ENCODE data around the gene FOXO6.
A peak's percentile ranks its signal among the peaks of the same experiment; 100 is the strongest.

FOXO6 gene

GRCh38 chr1:41360786-41361494, at the start of gene FOXO6:
FOXO6 (plus strand) TSS chr1:41361434.
- H3K9me3 ChIP-seq (ENCODE audit: low read length), result no peaks in the 10 kb centered on the region
- peak within 1 kb of the TSS; percentile 39 for H2AFZ ChIP-seq (ENCODE audit: low read depth, low read length)
- H3K27me3 ChIP-seq (ENCODE audit: insufficient read depth, low read length), result peaks cover 36% of the 10 kb centered on the region
- no peaks in the 10 kb centered on the region for H3K36me3 ChIP-seq (ENCODE audit: insufficient read depth, low read length)
- H3K4me1 ChIP-seq (ENCODE audit: insufficient read depth, low read length), result peaks cover 10% of the 10 kb centered on the region
- H3K4me3 ChIP-seq (ENCODE audit: low read length), result peak within 1 kb of the TSS; percentile 46

DNA sequence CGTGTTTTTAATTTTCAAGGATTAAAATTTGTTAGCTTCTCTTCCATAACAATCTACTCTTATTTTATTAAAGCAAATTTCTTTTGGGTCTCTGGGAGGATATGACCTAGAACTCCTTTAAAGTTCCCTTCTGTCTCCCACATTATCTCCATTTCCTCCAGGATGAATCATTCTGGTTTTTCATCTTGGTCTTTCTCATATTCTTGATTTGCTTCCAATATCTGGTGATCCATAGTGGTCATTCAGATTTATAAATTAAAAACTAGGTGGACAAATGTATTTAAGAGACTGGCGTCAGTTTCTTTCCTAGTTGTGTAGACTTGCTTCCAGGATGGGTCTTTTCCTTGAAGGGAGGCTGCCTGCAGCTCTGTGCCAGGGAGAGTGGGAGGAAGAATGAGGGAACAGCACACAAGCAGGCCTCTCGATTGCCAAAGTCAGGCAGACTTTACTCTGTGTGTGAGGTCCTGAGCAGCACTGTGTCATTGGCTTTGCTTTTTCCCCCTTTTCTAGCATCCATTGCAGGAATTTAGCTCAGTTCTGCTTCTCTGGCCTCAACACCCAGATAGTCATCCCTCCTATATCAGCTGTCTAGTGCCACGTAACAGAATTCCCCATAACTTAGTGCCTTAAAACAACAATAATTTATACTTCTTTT, 48.1 kb upstream of the FOXO6 start:
- Histone ChIP-seq H3K4me3 (ENCODE audit: low read length) (no peak overlapping the region), H3K9me3 (ENCODE audit: low read length) (no peaks in the 10 kb centered on the region), H3K4me1 (ENCODE audit: insufficient read depth, low read length) (no peaks in the 10 kb centered on the region), H3K36me3 (ENCODE audit: insufficient read depth, low read length) (no peaks in the 10 kb centered on the region), H2AFZ (ENCODE audit: low read depth, low read length) (no peak overlapping the region), H3K27me3 (ENCODE audit: insufficient read depth, low read length) (no peaks in the 10 kb centered on the region)

GRCh38 chr1:41313661-41314131, 47.5 kb upstream of the FOXO6 start:
- H3K27me3 ChIP-seq (ENCODE audit: insufficient read depth, low read length), result no peaks in the 10 kb centered on the region
- H3K4me1 ChIP-seq (ENCODE audit: insufficient read depth, low read length), result no peaks in the 10 kb centered on the region
- no peaks in the 10 kb centered on the region for H3K36me3 ChIP-seq (ENCODE audit: insufficient read depth, low read length)
- H3K9me3 ChIP-seq (ENCODE audit: low read length), result no peaks in the 10 kb centered on the region
- H3K4me3 ChIP-seq (ENCODE audit: low read length), result no peak overlapping the region
- H2AFZ ChIP-seq (ENCODE audit: low read depth, low read length), result no peak overlapping the region

DNA sequence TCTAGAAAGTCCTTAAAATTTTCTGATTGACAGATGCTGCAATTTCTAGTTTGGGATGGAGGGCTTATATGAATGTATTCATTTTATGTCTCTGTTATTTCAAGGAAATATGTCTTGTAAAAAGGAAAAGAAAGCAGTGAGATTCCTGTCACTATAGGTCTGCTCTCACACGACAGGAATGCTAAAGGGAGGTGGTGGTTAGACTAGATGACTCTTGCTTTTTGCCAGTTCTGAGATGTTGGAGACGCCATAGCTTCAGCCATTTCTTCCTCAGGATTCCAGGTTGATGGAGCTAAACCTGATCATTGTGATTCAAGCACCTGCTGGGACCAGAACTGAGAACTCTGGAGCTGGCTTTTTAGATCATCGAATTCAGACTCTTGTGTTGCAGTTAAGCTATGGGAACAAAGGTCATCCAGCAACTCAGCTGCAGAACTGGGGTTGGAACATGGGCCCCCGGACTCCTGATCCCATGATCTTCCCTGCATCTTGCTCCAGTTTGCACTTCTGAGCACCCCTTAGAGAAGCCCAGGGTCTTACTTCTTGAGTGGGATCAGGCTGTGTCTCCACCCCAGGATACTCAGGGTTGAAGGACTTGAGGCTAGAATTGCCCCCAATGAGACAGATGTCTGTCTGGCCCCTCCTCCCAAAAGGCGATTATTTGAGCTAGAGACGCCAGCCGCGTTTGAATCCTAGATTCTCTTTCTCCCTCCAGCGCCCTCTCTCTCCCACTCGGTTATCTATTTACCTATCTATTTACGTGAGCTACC, 46.7 kb upstream of the FOXO6 start:
- Histone ChIP-seq H3K4me3 (ENCODE audit: low read length) (no peak overlapping the region), H3K9me3 (ENCODE audit: low read length) (no peaks in the 10 kb centered on the region), H3K27me3 (ENCODE audit: insufficient read depth, low read length) (no peaks in the 10 kb centered on the region), H3K4me1 (ENCODE audit: insufficient read depth, low read length) (no peaks in the 10 kb centered on the region), H2AFZ (ENCODE audit: low read depth, low read length) (no peak overlapping the region), H3K36me3 (ENCODE audit: insufficient read depth, low read length) (no peaks in the 10 kb centered on the region)

- H3K4me3 ChIP-seq (ENCODE audit: low read length), result no peak overlapping the region
Measured at GRCh38 chr1:41315146-41315822, 46.0 kb upstream of the FOXO6 start.

GRCh38 chr1:41315871-41316270, 45.4 kb upstream of the FOXO6 start:
- Histone ChIP-seq H2AFZ (ENCODE audit: low read depth, low read length) (no peak overlapping the region), H3K4me3 (ENCODE audit: low read length) (no peak overlapping the region), H3K4me1 (ENCODE audit: insufficient read depth, low read length) (no peaks in the 10 kb centered on the region), H3K36me3 (ENCODE audit: insufficient read depth, low read length) (no peaks in the 10 kb centered on the region), H3K27me3 (ENCODE audit: insufficient read depth, low read length) (peaks cover 7% of the 10 kb centered on the region), H3K9me3 (ENCODE audit: low read length) (no peaks in the 10 kb centered on the region)

More at GRCh38 chr1:41315146-41315822, 46.0 kb upstream of the FOXO6 start:
- Histone ChIP-seq H2AFZ (ENCODE audit: low read depth, low read length) (no peak overlapping the region), H3K36me3 (ENCODE audit: insufficient read depth, low read length) (no peaks in the 10 kb centered on the region), H3K4me1 (ENCODE audit: insufficient read depth, low read length) (no peaks in the 10 kb centered on the region), H3K27me3 (ENCODE audit: insufficient read depth, low read length) (peaks cover 6% of the 10 kb centered on the region), H3K9me3 (ENCODE audit: low read length) (no peaks in the 10 kb centered on the region)

DNA sequence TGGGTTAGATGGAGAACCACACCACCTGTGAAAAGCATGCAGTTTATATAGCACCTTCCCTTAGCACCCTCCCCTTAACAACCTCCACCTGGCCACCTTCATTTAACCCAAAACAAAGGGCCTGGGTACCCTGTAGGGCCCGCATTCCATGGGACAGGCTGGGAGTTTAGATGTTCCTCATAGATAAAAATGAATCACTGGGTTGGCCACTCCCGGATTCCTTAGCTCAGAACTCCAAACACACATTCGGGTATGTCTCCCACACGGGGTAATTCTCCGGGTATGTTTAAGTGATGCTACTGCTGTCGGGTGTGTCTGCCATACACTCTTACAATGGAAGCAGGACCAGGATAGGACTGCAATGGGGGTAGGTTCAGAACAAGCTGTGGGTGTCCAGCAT, 43.9 kb upstream of the FOXO6 start:
- Histone ChIP-seq H3K4me1 (ENCODE audit: insufficient read depth, low read length) (no peaks in the 10 kb centered on the region), H3K36me3 (ENCODE audit: insufficient read depth, low read length) (no peaks in the 10 kb centered on the region)

DNA sequence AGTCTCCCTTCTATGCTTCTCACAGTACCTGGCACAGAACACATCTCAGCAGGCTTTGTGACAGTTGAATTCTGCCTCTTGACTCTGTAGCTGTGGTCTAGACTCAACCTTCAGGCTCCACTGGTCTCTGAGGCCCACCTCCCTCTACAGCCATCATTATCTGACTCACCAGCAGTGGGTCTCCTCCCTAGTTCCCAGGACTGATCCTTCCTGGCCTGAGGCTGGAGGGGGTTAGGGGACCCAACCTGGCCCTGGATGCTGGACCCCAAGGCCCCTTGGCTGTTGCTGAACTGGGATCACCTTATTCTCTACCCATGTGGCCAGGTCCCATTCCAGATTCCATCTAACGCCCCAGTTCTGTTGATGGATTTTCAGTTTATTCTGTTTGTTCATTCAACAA, 43.1 kb upstream of the FOXO6 start:
- no peak overlapping the region for H3K4me3 ChIP-seq (ENCODE audit: low read length)
- H3K27me3 ChIP-seq (ENCODE audit: insufficient read depth, low read length), result peaks cover 9% of the 10 kb centered on the region
- no peak overlapping the region for H2AFZ ChIP-seq (ENCODE audit: low read depth, low read length)
- no peaks in the 10 kb centered on the region for H3K36me3 ChIP-seq (ENCODE audit: insufficient read depth, low read length)
- no peaks in the 10 kb centered on the region for H3K4me1 ChIP-seq (ENCODE audit: insufficient read depth, low read length)
- H3K9me3 ChIP-seq (ENCODE audit: low read length), result no peaks in the 10 kb centered on the region

More for the DNA sequence above, 43.9 kb upstream of the FOXO6 start:
- no peak overlapping the region for H3K4me3 ChIP-seq (ENCODE audit: low read length)
- H2AFZ ChIP-seq (ENCODE audit: low read depth, low read length), result no peak overlapping the region
- no peaks in the 10 kb centered on the region for H3K9me3 ChIP-seq (ENCODE audit: low read length)
- peaks cover 9% of the 10 kb centered on the region for H3K27me3 ChIP-seq (ENCODE audit: insufficient read depth, low read length)

DNA sequence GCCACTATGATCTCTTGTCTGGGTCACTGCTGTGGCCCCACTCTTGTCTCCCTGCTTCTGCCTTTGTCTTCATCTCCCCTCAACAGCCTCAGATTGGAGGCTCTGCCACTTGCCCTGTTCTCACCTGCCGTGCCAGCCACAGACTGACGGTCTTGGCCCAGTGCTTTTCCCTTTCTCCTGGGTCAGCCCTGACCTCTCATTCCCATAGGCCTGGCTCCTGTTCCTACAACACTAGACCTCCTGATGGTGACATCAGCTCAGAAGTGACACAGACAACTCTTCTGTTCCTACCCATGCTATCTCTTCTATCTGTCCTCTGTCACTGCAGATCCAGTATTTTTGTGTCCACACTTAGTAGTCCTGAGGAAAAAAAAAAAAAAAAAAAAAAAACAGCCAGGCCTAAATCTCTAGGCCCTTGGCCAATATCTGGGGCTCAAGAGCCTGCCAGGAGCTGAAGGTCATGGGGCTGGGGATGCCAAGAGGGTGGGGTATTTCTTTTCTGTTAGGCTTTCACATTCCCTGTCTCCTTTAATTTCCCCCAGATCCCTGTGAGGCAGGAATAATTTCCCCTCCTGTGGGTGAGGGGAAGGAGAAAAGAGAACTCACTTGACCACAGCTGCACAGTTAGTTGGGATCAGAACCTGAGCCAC, 42.0 kb upstream of the FOXO6 start:
- Histone ChIP-seq H3K4me1 (ENCODE audit: insufficient read depth, low read length) (no peaks in the 10 kb centered on the region), H3K27me3 (ENCODE audit: insufficient read depth, low read length) (peaks cover 9% of the 10 kb centered on the region), H3K9me3 (ENCODE audit: low read length) (no peaks in the 10 kb centered on the region), H3K4me3 (ENCODE audit: low read length) (no peak overlapping the region), H2AFZ (ENCODE audit: low read depth, low read length) (no peak overlapping the region), H3K36me3 (ENCODE audit: insufficient read depth, low read length) (no peaks in the 10 kb centered on the region)

DNA sequence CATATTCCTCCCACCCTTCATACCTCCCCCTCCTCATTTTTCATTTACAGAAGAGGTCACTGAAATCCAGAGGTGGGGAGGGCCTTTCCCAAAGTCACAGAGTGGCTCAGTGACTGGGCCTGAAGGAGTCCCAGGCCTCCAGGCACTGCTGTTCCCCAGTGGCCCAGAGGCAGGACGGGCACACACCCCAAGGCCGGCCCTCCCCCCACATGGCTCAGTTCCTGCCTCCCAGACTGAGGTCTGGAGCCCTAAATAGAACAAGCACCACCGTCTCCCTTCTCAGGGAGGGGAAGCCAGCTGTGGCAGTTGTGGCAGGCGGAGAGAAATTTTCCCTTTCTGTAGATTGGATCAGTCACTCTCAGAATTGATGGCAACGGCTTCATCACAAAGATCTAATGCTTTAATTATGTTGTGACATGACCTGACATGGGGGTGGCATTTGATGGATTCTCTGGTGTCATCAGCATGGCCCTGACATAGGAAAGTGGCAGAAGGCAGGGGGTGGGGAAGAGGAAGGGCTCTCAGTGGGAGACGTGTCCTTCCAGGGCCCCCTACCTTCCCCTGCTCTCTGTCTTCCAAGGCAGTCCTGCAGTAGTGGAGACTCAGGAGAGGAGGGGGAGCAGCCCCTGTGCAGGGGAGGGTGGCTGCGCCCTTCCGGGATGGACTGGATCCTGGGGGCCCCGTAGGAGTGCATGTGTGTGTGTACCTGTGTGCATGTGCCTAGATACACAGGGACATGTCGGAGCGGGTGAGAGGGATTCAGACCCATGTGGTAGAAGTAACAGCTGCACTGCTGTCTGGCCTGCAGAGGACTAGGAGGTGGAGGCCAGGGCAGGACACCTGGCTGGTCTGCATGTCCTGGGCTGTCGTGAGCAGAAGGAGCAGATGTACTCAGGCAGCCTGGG, 41.2 kb upstream of the FOXO6 start:
- no peaks in the 10 kb centered on the region for H3K9me3 ChIP-seq (ENCODE audit: low read length)
- no peak overlapping the region for H2AFZ ChIP-seq (ENCODE audit: low read depth, low read length)
- peaks cover 9% of the 10 kb centered on the region for H3K27me3 ChIP-seq (ENCODE audit: insufficient read depth, low read length)
- no peak overlapping the region for H3K4me3 ChIP-seq (ENCODE audit: low read length)
- H3K36me3 ChIP-seq (ENCODE audit: insufficient read depth, low read length), result no peaks in the 10 kb centered on the region
- no peaks in the 10 kb centered on the region for H3K4me1 ChIP-seq (ENCODE audit: insufficient read depth, low read length)

DNA sequence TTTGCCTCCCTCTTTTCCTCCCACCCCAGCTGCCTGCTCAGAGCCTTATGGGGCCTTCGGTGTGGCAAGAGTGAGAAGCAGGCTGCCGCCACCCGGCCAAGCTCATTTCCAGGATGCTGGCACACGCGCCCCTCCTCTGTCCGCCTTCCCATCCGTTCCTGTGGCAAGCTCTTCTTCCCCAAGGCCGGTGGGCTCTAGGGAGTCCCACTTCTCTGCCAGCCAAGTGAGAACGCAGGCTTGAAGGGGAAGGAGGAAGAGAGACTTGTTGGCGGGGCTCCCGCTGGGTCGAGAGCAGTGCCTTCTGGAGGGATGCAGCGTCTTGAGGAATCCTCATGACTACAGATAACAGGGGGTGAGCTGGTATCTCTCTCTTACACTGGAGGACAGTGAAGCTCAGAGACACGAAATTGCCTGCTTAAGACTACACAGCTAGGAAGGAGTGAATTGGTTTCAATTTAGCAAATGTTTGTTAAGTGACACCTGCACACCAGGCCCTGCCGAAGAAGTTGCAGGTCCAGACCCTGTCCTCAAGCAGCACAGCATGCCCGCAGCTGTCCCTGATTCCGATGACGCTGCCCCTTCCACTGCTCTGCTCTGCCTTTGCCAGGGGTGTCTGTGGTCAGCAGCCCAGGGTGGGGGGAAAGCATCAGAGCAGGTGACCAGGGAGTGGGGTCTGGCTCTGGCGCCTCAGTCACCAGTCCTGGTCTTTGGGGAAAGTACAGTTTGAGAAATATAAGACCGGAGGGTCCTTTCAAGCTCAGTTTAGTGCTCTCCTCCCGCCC, 40.1 kb upstream of the FOXO6 start:
- Histone ChIP-seq H3K9me3 (ENCODE audit: low read length) (no peaks in the 10 kb centered on the region), H3K27me3 (ENCODE audit: insufficient read depth, low read length) (peaks cover 9% of the 10 kb centered on the region)

More for the DNA sequence above, 40.1 kb upstream of the FOXO6 start:
- Histone ChIP-seq H3K4me3 (ENCODE audit: low read length) (no peak overlapping the region), H2AFZ (ENCODE audit: low read depth, low read length) (no peak overlapping the region), H3K36me3 (ENCODE audit: insufficient read depth, low read length) (no peaks in the 10 kb centered on the region), H3K4me1 (ENCODE audit: insufficient read depth, low read length) (no peaks in the 10 kb centered on the region)

Measured in neuron (in vitro differentiated cells).